ENCODE measurements around the gene PRRG2.

DNA sequence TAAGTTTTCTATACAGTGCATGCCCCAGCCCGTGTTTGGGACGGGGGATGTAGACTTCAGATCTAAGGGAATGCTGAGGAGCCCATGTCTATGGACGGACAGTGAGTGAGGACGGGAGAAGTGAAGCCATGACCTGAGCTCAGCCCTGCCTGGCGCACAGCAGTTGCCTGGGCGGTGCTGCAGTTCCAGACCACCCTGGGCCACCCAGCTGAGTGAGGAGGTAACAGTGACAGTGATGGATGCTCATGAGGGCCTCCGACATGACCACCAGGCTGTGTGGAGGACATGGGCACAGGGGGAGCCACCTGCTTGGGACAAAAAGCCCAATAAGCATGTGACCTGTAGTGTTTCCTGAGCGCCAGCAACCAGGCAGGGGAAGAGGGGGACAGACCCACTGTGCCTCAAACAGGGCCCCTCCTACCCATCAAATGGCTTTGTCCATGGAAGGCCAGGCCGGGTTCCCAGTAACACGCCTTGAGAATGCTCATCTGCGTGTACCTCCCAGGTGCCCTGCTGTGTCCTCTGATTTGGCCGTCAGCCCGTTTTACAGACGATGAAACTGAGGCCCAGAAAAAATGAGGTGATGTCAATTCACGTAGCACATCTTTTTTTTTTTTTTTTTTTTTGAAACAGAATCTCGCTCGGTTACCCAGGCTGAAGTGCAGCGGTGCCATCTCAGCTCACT lies 23.3 kb upstream of the PRRG2 start:
- TF ChIP-seq EZH2 (IDR thresholded peaks at IDR 0.05; ENCODE audit: borderline replicate concordance, low read depth, low read length, severe bottlenecking): no peak
- TF ChIP-seq, protein P1, sequence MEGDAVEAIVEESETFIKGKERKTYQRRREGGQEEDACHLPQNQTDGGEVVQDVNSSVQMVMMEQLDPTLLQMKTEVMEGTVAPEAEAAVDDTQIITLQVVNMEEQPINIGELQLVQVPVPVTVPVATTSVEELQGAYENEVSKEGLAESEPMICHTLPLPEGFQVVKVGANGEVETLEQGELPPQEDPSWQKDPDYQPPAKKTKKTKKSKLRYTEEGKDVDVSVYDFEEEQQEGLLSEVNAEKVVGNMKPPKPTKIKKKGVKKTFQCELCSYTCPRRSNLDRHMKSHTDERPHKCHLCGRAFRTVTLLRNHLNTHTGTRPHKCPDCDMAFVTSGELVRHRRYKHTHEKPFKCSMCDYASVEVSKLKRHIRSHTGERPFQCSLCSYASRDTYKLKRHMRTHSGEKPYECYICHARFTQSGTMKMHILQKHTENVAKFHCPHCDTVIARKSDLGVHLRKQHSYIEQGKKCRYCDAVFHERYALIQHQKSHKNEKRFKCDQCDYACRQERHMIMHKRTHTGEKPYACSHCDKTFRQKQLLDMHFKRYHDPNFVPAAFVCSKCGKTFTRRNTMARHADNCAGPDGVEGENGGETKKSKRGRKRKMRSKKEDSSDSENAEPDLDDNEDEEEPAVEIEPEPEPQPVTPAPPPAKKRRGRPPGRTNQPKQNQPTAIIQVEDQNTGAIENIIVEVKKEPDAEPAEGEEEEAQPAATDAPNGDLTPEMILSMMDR (IDR thresholded peaks at IDR 0.05; ENCODE audit: borderline replicate concordance, extremely low read depth, low read length, poor library complexity, severe bottlenecking): no peak

Data from DND-41 (cell line).